NCI-H526 treated with DMSO at 0.1 percent for 48 hours (cell line): Measurements from ENCODE around the gene RHBDL1.

Source experiments
- DNase-seq: peaks from one replicate; lab custom pipeline; 2025; lab: John Stamatoyannopoulos, UW

Gene RHBDL1

DNA sequence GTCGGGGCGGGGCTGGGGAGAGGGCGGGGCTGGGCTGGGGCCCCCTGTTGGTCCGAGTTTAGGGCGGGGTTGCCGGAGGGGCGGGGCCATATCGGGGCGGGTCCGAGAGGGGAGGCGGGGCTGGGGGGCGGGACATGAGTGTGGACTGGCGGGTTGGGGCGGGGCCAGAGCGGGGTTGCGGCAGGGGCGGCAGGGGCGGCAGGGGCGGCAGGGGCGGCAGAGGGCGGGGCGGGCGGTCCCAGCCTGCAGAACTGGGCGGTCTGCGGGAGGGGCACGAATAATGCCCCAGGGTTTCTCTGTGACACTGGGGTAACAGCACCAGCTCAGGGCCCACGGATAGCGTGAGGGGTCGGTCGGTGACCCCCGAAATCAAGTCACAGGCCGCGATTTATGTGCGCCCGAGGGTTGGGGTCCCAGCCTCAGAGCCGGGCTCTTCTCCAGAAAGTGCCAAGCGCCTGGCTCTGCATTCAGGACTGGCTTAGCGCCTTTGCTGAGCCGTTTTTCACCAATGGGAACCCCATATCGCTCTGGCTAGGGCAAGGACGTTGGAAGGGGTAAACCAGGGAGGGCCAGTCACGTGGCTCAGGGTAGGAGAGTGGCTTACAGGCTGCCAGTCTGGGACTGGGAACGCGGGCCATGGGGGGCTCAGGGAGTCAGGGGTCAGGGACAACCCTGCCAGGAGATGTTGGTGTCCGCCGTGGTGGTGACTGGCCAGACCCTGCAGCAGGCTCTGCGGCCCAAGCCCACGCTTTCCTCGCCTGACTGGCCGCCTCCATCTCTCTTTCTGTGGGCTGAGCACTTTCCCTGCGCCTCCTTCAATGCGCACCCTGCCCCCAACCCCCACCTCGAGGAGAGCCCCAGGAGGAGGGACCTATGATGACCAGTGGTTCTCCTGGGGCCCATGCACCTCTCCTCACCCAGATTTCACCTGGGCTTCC lies 38.1 kb upstream of the RHBDL1 start:
- peak; percentile 61 for DNase-seq

DNA sequence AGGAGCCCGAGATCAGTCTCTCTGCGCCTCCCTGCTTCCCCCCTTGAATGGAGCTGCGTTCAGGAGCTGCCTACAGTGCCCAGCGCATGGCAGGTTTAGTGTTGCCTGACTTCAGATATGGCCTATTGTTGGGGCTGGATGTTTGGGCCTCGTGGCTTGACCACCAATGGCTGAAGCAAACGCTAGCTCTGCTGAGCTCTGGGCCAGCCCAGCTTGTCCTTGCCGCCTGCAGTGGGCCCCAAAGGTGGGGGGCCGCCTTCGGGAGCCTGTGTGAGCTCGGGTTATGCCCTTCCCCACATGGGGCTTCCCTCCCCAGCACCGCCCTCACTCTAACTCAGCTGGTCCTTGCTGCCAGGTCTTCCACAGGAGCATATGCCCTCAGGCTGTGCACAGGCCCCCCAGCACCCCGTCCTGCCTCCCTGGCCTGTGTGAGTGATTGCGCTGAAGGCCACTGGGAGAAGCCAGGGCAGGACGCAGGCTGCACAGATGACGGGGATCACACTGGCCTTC lies 37.4 kb upstream of the RHBDL1 start:
- DNase-seq = no peak

DNA sequence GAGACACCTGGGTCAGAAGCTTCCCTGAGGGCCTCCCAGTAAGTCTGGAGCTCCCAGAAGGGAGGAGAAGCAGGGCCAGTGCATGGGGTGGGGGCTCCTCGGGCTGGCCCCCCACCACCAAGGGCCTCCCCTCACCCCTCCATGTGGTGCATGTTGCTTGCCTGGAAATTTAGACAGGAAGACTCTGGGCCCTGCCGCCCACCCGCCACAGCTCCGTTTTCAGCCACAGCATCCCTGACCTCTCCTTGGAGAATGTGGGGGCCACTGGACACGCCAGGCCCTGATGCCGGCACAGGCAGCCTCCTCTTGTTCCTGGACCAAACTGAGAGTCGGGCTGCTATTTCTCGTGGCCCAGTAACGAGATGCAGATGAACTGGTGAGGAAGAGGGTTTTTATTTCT lies 36.6 kb upstream of the RHBDL1 start:
- no peak for DNase-seq

DNA sequence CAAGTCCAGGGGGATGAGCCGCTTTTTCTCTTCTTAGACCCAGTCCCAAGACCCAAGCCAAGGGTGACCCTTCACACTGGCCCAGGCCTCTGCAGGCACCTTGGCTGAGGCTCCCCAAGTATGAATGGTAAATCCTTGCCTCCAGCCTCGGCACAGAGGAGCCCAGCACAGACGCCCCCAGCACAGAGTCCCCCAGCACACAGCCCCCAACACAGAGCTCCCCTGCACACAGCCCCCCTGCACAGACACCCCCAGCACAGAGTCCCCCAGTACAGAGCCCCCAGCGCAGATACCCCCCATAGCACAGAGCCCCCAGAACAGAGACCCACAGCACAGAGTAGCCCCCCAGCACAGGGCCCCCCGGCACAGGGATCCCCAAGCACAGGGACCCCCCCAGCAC lies 34.9 kb upstream of the RHBDL1 start:
- no peak for DNase-seq

DNA sequence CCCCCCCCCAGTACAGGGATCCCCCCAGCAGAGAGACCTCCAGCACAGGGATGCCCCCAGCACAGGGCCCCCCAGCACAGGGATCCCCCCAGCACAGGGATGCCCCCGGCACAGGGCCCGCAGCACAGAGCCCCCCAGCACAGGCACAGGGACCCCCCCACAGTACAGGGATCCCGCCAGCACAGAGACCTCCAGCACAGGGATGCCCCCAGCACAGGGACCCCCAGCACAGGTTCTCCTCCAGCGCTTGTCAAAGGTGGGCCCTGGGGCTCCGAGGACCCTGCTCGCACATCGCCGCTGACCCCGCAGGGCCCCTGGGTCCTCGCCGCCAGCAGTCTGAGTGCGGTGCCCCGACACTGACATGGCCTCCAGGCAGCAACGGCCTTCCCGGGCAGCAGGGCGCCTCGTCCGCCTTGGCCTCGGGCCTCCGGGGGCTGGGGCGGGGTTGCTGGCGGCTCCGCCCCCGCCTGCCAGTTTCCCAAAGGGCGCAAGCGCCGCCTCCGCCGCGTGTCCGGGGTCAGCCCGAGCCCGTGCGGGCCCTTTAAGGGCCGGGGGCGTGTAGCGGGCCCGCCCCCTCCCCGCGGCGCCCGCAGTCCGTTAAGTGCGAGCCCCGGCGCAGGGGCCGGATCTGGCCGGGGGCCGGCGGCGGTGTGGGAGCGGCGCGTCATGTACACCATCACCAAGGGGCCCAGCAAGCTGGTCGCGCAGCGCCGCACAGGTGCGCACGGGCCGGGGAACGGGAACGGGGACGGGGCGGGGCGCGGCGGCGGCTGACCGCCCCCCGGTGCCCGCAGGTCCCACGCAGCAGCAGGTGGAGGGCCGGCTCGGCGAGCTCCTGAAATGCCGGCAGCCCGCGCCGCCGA lies 33.9 kb upstream of the RHBDL1 start, which contains the start of gene MCRIP2:
MCRIP2 (plus strand) TSS at position 503 of the 863 bp plus-strand sequence; CDS start at position 667, 164 bp downstream.
- DNase-seq = peak; percentile 46

DNA sequence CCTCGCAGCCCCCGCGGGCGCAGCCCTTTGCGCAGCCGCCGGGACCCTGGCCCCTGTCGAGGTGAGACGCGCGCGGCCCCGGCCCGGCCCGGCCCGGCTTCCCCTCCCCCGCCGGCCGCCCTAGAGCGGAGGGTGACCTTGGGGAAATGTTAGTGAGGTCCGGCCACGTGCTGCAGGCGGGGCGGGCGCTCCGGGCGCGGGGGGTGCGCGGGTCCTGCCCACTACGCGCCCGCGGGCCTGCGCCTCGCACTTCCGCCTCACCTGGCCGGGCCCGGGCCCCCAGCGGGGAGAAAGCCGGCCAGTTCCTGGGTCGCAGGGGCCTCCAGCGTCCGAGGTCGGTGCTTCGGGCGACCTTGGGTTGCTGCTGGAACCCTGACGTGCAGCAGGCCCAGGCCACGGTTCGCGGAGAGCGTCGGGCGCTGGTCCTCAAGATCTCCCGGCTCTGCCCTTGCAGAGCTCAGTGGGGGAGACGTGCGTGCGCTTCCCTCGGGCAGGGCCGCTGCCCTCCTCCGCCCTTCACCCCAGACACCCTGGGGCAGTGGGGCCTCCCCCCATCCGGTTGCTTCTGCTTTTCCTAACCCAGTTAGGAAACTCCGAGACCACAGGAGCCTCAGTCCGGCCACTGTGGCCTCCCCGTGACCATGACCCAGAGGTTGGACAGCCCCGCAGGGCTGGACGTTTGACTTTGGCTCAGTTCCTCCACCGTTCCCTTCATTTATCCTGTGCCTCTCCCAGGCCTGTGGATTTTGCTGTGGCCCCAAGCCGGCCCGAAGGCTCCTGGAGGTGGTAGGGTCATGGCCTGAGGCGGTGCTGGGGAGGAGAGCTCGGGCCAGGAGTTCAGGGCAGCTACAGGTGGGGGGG lies 33.1 kb upstream of the RHBDL1 start:
- no peak for DNase-seq

DNA sequence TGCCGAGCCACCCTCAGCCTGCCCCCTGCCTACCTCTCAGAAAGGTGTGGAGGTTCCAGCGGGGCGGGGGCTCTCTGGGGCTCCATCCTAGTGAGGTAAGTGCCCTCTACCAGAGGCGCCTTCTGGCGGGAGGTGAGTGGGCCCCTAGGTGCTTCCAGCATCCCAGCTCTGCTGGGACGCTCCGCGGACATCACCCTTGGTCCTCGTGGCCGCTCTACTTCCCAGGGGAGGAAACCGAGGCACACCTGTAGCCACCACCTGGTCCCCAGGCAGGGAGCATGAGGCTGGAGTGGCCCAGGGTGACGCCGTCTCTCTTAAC lies 32.5 kb upstream of the RHBDL1 start:
- no peak for DNase-seq

DNA sequence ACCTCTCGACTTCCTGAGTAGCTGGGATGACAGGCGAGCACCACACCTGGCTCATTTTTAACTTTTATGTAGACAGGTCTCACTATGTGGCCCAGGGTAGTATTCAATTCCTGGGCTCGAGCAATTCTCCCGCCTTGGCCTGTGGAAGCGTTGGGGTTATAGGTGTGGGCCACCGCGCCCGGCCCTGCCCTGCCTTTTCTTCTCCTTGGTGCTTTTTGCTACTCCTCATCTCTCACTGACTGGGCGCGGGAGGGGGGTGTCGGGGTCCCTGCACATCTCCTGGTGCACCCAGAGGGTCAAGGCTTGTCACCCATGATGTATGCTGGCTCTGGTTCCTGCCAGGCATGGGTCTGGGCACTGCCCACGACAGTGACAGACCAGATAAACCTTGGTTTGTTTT lies 30.9 kb upstream of the RHBDL1 start:
- no peak for DNase-seq

DNA sequence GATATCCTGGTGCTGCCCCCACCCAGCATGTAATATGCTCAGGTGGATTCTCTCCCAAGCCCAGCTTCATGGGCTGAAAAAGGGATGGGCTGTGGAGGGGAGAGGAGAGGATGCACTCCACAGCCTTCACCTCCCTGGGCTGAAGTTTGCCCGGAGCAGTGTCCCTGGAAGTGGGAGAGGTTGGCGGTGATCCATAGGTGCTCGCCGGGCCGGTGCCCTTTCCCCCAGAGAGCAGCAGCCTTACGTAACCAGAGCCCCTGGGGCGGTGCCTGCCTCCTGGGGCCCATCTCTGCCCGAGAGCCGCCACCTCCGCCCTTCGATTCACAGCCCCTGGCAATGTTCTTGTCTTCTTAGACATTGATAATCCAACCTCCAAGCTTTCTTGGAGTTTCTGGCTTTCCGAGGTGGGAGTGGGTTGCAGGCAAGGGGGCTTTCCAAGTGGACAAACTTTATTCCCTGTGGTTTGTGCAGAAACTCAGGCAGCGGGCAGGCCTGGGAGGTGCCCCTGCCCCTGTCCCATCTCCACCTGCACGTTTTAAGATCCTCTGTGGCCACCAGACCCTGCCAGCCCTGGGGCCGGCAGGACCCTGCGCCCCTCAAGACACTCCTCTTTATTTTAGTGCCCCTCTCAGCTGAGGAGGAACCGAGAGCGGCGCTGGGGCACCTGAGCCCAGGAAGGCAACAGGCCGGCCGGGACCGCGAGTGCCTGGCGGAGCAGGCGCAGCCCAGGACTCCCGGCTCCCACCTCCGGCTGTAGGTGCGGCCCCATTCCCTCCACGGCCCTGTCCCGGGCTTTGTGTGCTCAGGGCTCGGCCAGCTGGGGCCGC lies 29.4 kb upstream of the RHBDL1 start:
- DNase-seq = no peak

DNA sequence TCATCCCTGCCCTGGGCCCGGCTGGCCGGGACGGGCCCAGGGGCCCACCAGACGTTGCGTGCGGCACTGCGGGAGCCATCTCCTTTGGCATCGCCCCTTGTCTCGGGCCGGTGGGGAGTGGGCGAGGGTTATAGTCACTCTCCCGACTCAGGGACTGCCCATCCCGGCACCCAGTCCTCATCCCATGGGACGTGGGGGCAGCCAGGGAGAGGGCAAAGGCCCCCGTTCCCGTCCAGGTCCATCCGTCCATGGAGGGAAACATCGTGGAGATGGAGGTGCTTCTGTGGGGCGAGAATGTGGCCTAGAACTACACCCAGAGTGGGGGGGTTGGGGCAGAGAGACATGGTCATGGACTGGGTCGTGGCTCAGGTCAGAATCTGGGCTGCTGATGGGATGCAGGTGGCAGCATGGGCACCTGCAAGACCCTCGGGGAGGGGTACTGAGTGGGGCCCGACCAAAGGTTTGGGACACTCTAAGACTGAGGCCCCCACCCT lies 28.7 kb upstream of the RHBDL1 start:
- DNase-seq = no peak

DNA sequence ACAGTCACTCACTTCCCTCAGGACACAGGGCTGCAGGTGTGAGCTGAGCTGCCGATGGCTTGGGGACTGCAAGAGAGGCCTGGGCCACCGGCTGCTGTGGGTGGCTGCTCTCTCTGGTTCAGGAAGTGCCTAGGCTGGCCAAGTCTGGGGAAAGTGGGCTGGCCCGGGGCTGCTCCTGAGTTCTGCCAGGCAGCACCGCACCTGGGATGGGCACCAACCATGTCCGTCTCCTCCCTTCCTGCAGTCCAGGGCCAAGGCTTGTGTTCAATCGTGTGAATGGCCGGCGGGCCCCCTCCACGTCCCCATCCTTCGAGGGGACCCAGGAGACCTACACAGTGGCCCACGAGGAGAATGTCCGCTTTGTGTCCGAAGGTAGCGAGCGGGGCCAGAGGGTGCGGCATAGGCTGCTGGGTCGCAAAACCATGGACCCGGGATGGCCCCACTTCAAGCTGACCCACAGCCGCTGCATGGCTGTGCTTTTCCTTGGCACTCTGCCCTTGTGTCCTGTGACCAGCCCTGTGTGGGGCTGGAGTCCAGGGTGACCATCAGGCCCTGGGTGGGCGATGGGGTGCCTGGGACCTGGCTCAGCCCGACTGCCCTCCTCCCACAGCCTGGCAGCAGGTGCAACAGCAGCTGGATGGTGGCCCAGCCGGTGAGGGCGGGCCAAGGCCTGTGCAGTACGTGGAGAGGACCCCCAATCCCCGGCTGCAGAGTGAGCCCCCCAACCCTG lies 28.1 kb upstream of the RHBDL1 start:
- DNase-seq = no peak

DNA sequence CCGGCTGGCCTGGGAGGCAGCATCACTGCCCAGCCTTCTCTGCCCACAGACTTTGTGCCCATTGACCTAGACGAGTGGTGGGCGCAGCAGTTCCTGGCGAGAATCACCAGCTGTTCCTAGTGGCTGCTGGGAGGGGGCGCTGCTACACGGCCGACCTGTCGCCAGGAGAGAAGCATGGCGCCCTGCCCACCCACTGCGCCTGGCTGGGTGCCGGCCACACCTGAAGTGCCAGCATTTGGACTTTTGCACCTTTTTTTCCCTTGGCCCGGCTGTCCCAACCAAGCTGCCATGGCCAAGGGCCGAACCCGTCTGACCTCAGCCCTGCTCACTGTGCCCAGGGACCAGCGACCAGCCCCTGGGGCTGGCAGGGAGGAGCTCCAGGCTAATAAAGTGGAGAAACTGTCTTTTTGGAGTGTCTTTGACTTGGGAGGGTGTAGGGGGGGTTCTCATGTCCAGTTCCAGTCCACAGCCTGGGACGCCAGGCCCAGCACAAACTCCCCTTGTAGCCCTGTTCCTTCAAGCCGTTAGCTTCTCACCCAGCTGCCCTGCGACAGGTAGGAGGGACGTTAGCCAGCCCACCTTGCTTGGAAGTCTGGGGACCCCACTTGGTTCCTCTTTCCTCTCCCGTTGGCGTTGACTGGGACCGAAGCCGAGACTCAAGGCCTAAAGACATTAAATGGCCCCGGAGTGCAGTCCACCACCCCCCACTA lies 27.2 kb upstream of the RHBDL1 start:
- peak; percentile 34 for DNase-seq

DNA sequence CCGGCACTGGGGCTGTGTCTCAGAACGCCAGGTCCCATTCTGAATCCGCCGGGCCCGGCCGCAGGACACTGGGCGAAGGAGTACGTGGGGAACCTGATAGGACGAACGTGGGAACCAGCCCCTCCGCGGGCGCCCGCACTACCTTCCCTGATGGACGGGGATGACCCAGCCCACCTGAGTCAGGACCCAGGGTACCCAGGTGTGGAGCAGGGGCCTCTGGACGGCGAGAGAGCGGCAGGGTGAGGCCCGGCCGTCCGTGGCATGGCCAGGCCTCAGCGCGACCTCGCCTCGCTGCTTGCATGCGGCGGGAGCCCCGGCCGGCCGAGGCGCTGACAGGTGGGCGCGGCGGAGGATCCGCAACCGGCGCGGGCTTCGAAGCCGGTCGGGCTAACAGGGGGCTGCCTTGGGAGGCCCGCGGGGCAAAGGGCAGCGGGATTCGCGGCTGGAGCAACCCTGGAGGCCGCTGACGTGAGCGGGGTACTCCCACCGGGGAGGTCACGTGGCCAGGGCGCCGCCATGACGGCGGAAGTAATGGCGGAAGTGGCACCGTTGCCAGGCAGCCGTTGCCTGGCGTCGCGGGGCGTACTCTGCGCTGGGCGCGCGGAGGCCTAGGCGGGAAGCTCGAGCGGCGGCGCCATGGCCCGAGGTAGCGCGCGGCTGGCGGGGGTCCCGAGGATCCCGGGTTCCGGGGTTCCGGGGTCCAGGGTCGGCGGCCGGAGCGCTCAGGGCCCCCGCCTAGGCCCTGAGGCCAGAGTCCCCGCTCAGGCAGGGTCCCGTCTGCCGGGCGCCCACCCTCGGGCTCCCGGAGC lies 26.5 kb upstream of the RHBDL1 start, which contains the start of gene WDR90:
WDR90 (plus strand) TSS at position 585 of the 809 bp plus-strand sequence; CDS start at position 637, 52 bp downstream.
- DNase-seq = peak; percentile 56

DNA sequence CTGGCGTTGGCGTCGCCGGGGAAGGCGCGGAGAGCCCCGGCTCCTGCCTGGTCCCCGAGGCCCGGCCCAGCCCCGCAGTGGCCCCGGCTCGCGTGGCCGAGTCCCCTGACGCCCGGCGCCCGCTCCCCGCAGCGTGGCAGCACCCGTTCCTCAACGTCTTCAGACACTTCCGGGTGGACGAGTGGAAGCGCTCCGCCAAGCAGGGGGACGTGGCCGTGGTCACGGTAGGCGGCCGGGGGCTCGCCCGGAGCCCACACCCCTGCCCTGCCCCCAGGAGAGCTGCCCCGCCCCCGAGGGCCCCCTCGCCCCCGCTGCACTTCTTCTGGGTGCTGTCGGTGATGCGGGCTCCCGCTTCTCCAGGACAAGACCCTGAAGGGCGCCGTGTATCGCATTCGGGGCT lies 25.8 kb upstream of the RHBDL1 start:
- DNase-seq = no peak

DNA sequence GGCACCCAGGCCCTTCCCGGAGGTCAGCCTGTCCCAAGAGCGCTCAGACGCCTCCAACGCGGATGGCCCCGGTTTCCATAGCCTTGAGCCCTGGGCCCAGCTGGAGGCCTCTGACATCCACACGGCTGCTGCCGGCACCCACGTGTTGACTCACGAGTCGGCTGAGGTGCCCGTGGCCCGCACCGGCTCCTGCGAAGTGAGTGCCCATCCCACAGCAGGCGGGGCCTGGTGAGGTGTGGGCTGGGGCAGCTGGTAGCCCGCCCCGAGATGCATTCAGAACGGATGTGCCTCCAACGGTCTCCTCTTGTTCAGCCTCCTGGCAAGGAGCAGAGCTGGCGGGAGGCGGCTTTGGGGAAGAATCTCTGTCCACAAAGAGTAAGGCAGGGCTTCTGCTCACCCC lies 23.6 kb upstream of the RHBDL1 start:
- DNase-seq = no peak

DNA sequence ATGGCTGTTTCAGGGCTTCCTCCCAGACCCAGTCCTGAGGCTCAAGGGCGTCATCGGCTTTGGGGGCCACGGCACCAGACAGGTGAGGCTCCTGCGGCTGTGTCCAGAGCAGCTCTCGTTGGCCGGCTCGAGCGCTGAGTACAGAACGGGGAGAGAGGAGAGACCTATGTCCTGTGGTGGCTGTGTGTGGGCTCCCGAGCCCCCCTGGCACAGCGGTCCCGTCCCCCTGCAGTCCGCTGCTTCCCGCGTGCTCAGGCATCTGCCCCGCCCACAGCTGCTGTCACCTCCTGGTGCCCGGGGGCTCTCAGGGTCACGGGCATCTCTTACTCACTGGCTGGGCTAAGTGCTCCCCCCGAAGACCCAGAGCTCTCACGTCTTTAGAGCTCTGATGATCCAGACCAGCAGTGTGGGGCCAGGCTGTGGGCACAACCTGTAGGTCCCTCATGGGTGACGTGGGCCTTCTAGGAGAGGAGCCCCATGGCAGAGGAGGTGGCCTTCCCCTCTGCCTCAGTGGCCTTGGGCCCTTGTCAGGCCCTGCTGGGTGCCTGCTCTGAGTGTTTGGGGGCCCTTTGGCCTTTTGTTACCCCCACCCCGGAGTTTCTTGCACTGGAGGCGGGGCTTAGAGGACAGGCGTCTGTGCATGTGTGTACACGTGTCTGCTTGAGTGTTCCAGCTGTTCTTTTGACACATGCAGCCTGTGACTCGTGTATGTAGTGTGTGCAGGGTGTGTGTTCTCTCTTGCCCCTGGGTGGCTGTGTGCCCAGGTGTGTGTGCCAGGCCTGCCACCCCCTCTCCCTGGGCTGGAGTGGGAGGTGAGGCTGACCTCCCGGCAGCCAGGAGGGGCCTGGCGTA lies 22.8 kb upstream of the RHBDL1 start:
- no peak for DNase-seq

DNA sequence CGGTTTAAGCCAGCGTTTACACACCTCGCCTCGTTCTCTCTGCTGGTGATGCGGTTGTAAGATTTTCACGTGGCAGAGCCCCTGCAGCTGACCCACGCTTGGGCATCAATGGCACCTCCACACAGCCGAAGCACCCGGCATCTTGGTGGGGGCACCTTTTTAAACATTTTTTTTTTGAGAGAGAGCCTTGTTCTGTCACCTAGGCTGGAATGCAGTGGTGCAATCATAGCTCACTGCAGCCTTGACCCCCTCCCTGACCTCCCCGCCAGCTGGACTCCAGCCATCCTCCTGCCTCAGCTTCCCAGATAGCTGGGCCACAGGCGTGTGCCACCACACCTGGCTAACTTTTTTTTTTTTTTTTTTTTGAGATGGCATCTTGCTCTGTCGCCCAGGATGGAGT lies 21.4 kb upstream of the RHBDL1 start:
- no peak for DNase-seq
